Endometrial microvascular endothelial cells (primary cell): Measurements from ENCODE around the gene NXNL1. TPM values are rescaled to one million over a fixed set of nuclear protein-coding genes. Genes with fewer than 3 reads are reported as not detected.

Experiments
- total RNA-seq: library from RNA; depleted of rRNA; stranded (reverse); fragments of >200 nt; gene quantifications from one replicate; pipeline ENCODE4 v1.2.3, GENCODE V29; 2015; ENCODE audit errors: inconsistent ontology term

The NXNL1 gene
- total RNA-seq, 1 donor from 2014 or later, result not detected

Other genes with a start within 250 kb of the NXNL1 start
- 11.1 TPM for gene USE1, start 245.6 kb downstream of the NXNL1 start, total RNA-seq
- 2.7 TPM for gene OCEL1, start 234.7 kb downstream of the NXNL1 start, total RNA-seq
- 40.9 TPM for gene NR2F6, start 215.0 kb downstream of the NXNL1 start, total RNA-seq
- 18.5 TPM for gene USHBP1, start 196.2 kb downstream of the NXNL1 start, total RNA-seq
- gene BABAM1, start 193.5 kb downstream of the NXNL1 start, total RNA-seq, result 139 TPM
- 1.0 TPM for gene ANKLE1, start 179.0 kb downstream of the NXNL1 start, total RNA-seq
- 6.6 TPM for gene ABHD8, start 157.5 kb downstream of the NXNL1 start, total RNA-seq
- gene MRPL34, start 155.1 kb downstream of the NXNL1 start, total RNA-seq, result 115 TPM
- gene DDA1, start 151.4 kb downstream of the NXNL1 start, total RNA-seq, result 48.1 TPM
- 0.84 TPM for gene ANO8, start 126.1 kb downstream of the NXNL1 start, total RNA-seq
- 36.8 TPM for gene GTPBP3, start 123.4 kb downstream of the NXNL1 start, total RNA-seq
- 0.46 TPM for gene PLVAP, start 83.6 kb downstream of the NXNL1 start, total RNA-seq
- gene CCDC194, start 66.7 kb downstream of the NXNL1 start, total RNA-seq, result not detected
- gene BST2, start 55.3 kb downstream of the NXNL1 start, total RNA-seq, result 306 TPM
- 88.0 TPM for gene MVB12A, start 40.9 kb downstream of the NXNL1 start, total RNA-seq
- gene TMEM221, start 12.3 kb downstream of the NXNL1 start, total RNA-seq, result not detected
- 7.5 TPM for gene SLC27A1, start 9.6 kb upstream of the NXNL1 start, total RNA-seq
- gene PGLS, start 50.7 kb upstream of the NXNL1 start, total RNA-seq, result 67.2 TPM
- gene COLGALT1, start 94.7 kb upstream of the NXNL1 start, total RNA-seq, result 79.4 TPM
- 0.09 TPM for gene UNC13A, start 227.4 kb upstream of the NXNL1 start, total RNA-seq